Measurements from ENCODE around the gene ABCA7. TPM values are rescaled to one million over a fixed set of nuclear protein-coding genes. Genes with fewer than 3 reads are reported as not detected.
"Not testable (repeated sequence)": the region's sequence is repeated elsewhere in the genome, so short reads cannot be mapped to it uniquely, and the experiment has no call there.

Gene ABCA7
- total and polyA plus RNA-seq, 2 of the 8 experiments (the other 6 are each of a cell fraction or from before 2014, with no cell fraction given) = 10.4 to 25.6 TPM

DNA sequence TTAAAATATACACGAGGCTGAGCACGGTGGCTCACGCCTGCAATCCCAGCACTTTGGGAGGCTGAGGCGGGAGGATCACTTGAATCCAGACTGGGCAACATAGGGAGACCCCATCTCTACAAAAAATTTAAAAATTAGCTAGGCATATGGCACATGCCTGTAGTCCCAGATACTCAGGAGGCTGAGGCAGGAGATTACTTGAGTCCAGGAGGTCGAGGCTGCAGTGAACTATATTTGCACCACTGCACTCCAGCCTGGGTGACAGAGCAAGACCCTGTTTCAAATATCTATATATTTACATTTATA, 16.1 kb upstream of the ABCA7 start:
- not testable (repeated sequence) for FAIRE-seq; H3K9me3 ChIP-seq (ENCODE audit: insufficient read depth in 2 of 2, low read depth in 1 of 2, low read length in 1 of 2)

GRCh38 chr19:1025080-1025479, 14.8 kb upstream of the ABCA7 start:
- not testable (repeated sequence) for H4K5ac ChIP-seq (ENCODE audit: insufficient read length, low read depth, low read length); H2BK12ac ChIP-seq (ENCODE audit: low read depth, low read length); DNase-seq (ENCODE audit: low read depth in 1 of 2, low spot score in 2 of 2); H2BK20ac ChIP-seq (ENCODE audit: low read length); H3K23ac ChIP-seq (ENCODE audit: insufficient read length); H4K91ac ChIP-seq (replicated peaks; ENCODE audit: insufficient read length, low read length); H2BK120ac ChIP-seq (replicated peaks; ENCODE audit: low read depth, low read length); H3K27ac ChIP-seq (ENCODE audit: low read depth, low read length); H3K9me3 ChIP-seq (ENCODE audit: insufficient read depth in 2 of 2, low read depth in 1 of 2, low read length in 1 of 2); H4K20me1 ChIP-seq (replicated peaks in 1 of 2; ENCODE audit: control insufficient read depth in 1 of 2, insufficient read depth in 2 of 2, low read length in 2 of 2); H3K9ac ChIP-seq (replicated peaks in 1 of 4; ENCODE audit: extremely low read depth in 1 of 4, low read depth in 3 of 4, low read length in 3 of 4); H3K4me2 ChIP-seq (ENCODE audit: insufficient read depth in 1 of 2, low read depth in 2 of 2, low read length in 2 of 2); H4K8ac ChIP-seq (ENCODE audit: extremely low read depth, insufficient read depth, low read length); H3K18ac ChIP-seq (ENCODE audit: extremely low read depth, low read length); H2BK5ac ChIP-seq (ENCODE audit: low read depth, low read length); H3K36me3 ChIP-seq (ENCODE audit: control insufficient read depth in 2 of 4, insufficient read depth in 4 of 4, low read length in 3 of 4); H2AK5ac ChIP-seq (ENCODE audit: low read depth, low read length); H2AFZ ChIP-seq (ENCODE audit: low read length); FAIRE-seq; H3K27me3 ChIP-seq (replicated peaks in 1 of 4; ENCODE audit: control insufficient read depth in 3 of 4, extremely low read depth in 1 of 4, insufficient read depth in 3 of 4, low read length in 3 of 4); H3K79me1 ChIP-seq (ENCODE audit: low read depth, low read length); H3K14ac ChIP-seq (ENCODE audit: insufficient read length); H3K56ac ChIP-seq (replicated peaks; ENCODE audit: insufficient read length, low read depth, low read length); H3K4me3 ChIP-seq (ENCODE audit: extremely low read depth in 1 of 4, insufficient read depth in 2 of 4, low read depth in 3 of 4, low read length in 4 of 4); H3K4ac ChIP-seq (replicated peaks; ENCODE audit: insufficient read length, low read depth, low read length); H2BK15ac ChIP-seq (ENCODE audit: low read length)
- peaks cover 16% of the 10 kb centered on the region for H3K23me2 ChIP-seq (ENCODE audit: low read depth, low read length)
- peaks cover 9 to 42% of the 10 kb centered on the region in 2 experiments for H3K79me2 ChIP-seq (ENCODE audit: control insufficient read depth in 1 of 2, insufficient read depth in 2 of 2, low read length in 2 of 2)
- H3K4me1 ChIP-seq (replicated peaks in 1 of 4; ENCODE audit: control insufficient read depth in 3 of 4, insufficient read depth in 4 of 4, low read length in 3 of 4) = peaks cover 0 to 13% (median 5%) of the 10 kb centered on the region in 4 experiments; a peak in 6 of 7 replicates
- ChIA-PET POLR2A (ENCODE audit: partially characterized antibody) (interaction anchor here (1.5 to 12.8 kb wide), 8 partner anchors 7 to 216 kb away, joined by 6 to 509 read pairs (median 36); partner anchors contain the start of genes ABCA7, ATP5F1D and WDR18), CTCF (ENCODE audit: partially characterized antibody) (interaction anchor here (1.2 to 1.6 kb wide), 3 partner anchors 8 to 101 kb away, joined by 3 read pairs; no protein-coding TSS in a partner anchor)
- 92% methylated on average over 6 of the region's 6 CpGs; no CpG with 5 or more reads in 1 of the 2 experiments for WGBS, 2 experiments (ENCODE audit: extremely low coverage in 1 of 2, insufficient coverage in 1 of 2, insufficient read length in 1 of 2, insufficient replicate concordance in 2 of 2, low coverage in 1 of 2, low lambda C conversion rate in 2 of 2, missing lambda C conversion rate in 1 of 2)

More for the DNA sequence above, 16.1 kb upstream of the ABCA7 start:
- H2AFZ ChIP-seq (ENCODE audit: low read length); H2BK5ac ChIP-seq (ENCODE audit: low read depth, low read length); H3K36me3 ChIP-seq (ENCODE audit: control insufficient read depth in 2 of 4, insufficient read depth in 4 of 4, low read length in 3 of 4); H3K27ac ChIP-seq (ENCODE audit: low read depth, low read length); H2BK120ac ChIP-seq (replicated peaks; ENCODE audit: low read depth, low read length); H2AK5ac ChIP-seq (ENCODE audit: low read depth, low read length); H3K4me2 ChIP-seq (ENCODE audit: insufficient read depth in 1 of 2, low read depth in 2 of 2, low read length in 2 of 2); H3K9ac ChIP-seq (replicated peaks in 1 of 4; ENCODE audit: extremely low read depth in 1 of 4, low read depth in 3 of 4, low read length in 3 of 4); H2BK20ac ChIP-seq (ENCODE audit: low read length); H3K4ac ChIP-seq (replicated peaks; ENCODE audit: insufficient read length, low read depth, low read length); H3K4me3 ChIP-seq (ENCODE audit: extremely low read depth in 1 of 4, insufficient read depth in 2 of 4, low read depth in 3 of 4, low read length in 4 of 4); H3K56ac ChIP-seq (replicated peaks; ENCODE audit: insufficient read length, low read depth, low read length); H3K14ac ChIP-seq (ENCODE audit: insufficient read length); H2BK12ac ChIP-seq (ENCODE audit: low read depth, low read length); DNase-seq (ENCODE audit: low read depth in 1 of 2, low spot score in 2 of 2); H4K5ac ChIP-seq (ENCODE audit: insufficient read length, low read depth, low read length); H4K8ac ChIP-seq (ENCODE audit: extremely low read depth, insufficient read depth, low read length); H4K91ac ChIP-seq (replicated peaks; ENCODE audit: insufficient read length, low read length); H3K18ac ChIP-seq (ENCODE audit: extremely low read depth, low read length); H3K23ac ChIP-seq (ENCODE audit: insufficient read length); H3K27me3 ChIP-seq (replicated peaks in 1 of 4; ENCODE audit: control insufficient read depth in 3 of 4, extremely low read depth in 1 of 4, insufficient read depth in 3 of 4, low read length in 3 of 4); H2BK15ac ChIP-seq (ENCODE audit: low read length): not testable (repeated sequence)
- Histone ChIP-seq H3K23me2 (ENCODE audit: low read depth, low read length) (peaks cover 20% of the 10 kb centered on the region), H4K20me1 (replicated peaks in 1 of 2; ENCODE audit: control insufficient read depth in 1 of 2, insufficient read depth in 2 of 2, low read length in 2 of 2) (peaks cover 9 to 14% of the 10 kb centered on the region in 2 experiments), H3K79me1 (ENCODE audit: low read depth, low read length) (peaks cover 11% of the 10 kb centered on the region), H3K79me2 (ENCODE audit: control insufficient read depth in 1 of 2, insufficient read depth in 2 of 2, low read length in 2 of 2) (peaks cover 20 to 43% of the 10 kb centered on the region in 2 experiments), H3K4me1 (replicated peaks in 1 of 4; ENCODE audit: control insufficient read depth in 3 of 4, insufficient read depth in 4 of 4, low read length in 3 of 4) (peaks cover 0 to 15% (median 11%) of the 10 kb centered on the region in 4 experiments; a peak in 6 of 7 replicates)
- ChIA-PET POLR2A (ENCODE audit: partially characterized antibody) (interaction anchor here (1.3 to 12.8 kb wide), 3 partner anchors 8 to 19 kb away, joined by 3 to 509 read pairs (median 8); partner anchors contain the start of gene ABCA7), CTCF (ENCODE audit: partially characterized antibody) (interaction anchor here (0.6 kb wide), 1 partner anchor 45 kb away, joined by 3 read pairs; no protein-coding TSS in a partner anchor)
- 94% methylated on average over 5 of the region's 5 CpGs; no CpG with 5 or more reads in 1 of the 2 experiments for WGBS, 2 experiments (ENCODE audit: extremely low coverage in 1 of 2, insufficient coverage in 1 of 2, insufficient read length in 1 of 2, insufficient replicate concordance in 2 of 2, low coverage in 1 of 2, low lambda C conversion rate in 2 of 2, missing lambda C conversion rate in 1 of 2)
